ENCODE measurements around the gene RERE.

RERE gene

DNA sequence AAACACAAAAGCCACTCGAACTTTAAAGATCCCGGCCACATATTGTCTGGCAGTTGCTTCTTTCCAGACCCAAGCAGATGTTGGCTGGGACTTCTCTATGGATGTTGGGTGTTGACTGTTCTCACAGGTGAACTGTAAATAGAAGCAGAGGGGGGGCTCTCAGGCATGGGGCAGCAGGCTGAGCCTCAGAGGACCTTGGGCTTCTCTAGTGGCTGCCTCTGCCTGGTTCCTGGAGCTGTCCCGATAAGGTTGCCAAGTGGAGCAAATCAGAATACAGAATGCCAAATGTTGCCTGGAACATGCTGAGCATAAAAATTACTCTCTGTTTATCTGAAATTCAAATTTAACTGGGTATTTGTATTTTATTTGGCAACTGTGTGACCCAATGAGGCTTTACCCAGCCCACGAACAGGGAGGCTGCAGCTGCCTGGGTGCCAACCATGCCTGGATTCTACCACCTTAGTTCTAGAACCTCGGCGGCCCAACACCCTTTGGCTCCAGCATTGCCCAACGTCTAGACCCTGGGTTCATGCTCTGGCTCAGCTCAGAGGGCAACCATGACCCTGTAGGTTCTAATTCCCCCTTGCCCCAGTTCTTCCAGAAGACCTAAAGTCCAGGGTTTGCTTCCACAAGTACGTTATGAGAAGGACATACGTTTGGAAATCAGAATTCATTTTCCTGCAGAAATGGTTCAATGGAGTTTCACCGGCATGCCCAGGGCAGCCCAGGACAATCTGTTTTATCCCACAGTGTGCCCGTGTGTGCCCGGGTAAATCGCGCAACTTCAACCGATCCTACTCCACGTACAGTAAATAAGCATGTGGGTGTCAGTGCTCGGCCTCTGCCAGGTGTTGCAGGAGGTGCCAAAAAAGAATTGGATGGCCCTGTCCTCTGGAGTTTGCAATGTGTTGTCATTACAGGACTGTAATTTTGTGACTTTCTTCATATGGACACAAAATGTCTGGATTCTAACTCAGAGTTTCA lies 504.9 kb downstream of the RERE start:
- DNase-seq: no peak

DNA sequence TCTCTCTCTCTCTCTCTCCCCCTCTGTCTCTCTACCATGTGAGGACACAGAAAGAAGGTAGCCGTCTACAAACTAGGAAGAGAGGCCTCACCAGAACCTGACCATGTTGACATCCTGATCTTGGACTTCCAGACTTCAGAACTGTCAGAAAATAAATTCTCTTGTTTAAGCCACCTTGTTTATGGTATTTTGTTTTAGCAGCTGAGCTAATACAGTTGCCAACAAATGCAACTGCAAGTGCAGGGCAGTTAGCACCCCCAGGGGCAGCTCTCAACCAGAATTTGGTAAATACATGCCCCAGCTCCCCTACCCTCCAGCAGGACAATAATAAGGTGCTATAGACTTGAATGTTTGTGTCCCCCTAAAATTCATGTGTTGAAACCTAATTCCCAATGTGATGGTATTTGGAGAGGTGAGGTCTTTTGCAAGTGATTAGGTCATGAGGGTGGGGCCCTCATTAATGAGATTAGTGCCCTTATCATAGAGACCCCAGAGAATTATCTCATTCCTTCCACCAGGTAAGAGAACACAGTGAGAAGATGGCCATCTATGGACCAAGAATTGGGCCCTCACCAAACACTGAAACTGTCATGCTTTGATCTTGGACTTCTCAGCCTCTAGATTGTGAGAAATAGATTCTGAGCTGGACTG lies 506.2 kb downstream of the RERE start:
- no peak for DNase-seq

DNA sequence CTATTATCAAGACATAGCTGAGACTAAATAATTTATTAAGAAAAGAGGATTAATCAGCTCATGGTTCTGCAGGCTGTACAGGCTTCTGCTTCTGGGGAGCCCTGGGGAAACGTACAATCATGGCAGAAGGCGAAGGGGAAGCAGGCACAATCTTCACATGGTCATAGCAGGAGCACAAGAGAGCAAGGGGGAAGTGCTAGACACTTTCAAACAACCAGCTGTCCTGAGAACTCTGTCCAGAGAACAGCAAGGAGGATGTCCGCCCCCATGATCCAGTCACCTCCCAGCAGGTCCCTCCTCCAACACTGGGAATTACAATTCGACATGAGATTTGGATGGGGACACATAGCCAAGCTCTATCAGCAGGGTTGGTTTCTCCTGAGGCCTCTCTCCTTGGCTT lies 509.8 kb downstream of the RERE start:
- peak; percentile 16 for DNase-seq

DNA sequence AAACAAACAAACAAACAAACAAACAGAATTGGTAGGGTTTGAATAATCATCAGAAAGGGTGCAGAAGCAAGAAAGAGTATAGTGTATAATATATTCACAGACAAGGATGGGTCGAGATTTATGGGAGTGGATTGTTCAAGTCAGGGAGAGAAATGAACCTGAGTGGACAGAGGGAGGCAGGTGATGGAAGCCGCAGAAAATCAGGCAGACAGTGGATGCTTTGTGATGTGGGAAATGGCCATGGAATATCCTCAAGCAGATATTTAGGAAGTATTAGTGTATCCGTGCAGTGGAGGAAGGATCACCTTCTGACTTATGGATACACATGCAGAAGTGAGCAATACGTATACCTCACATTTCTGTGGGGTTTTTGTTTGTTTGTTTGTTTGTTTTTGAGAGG lies 513.6 kb downstream of the RERE start:
- no peak for DNase-seq

DNA sequence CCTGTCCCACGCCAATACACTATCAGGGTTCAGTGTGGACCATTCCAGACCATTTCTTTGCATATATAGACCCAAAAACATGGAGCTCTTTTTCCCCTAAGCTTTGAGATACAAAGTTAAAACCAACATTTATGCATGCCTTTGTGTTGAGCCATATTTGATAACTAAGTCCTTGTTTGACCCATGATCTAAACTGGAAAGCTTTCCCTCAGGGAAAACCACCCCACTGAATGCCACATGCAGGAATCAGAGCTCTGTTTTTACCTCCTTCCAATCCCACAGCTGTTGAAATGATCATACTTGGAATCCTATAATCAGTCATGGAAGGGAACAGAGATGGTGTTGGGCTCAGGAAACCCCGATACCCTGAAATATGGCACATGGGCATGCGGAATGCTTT lies 514.3 kb downstream of the RERE start:
- no peak for DNase-seq
